Activated CD4-positive, alpha-beta T cell treated with anti-CD3 and anti-CD28 coated beads for 4 hours (primary cell): ENCODE results near the gene TSPEAR.

Experiments used
- DNase-seq, 2 donors: peaks; one replicate each; pipeline ENCODE4 v3.0.0-alpha.2; 2020

Gene TSPEAR

DNA sequence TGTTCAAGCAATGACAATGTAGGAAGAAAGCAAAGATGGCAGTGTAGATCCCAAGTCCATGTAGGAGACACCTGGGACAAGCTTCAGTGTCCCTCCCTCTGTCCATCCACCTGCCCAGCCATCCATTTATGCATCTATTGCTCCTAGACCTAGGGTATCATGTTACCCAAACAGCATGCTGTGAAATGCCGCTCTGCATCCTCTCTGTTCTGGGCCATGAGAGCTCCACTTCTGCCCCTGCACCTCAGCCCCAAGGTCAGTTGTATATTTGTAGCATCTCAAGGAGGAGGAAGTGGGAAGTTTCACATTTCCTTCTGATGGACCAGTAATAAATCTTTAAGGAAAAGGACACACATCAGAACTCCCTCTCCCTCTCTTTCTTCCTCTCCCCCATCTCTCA is 27.9 kb upstream of the TSPEAR start:
- no peak for DNase-seq

DNA sequence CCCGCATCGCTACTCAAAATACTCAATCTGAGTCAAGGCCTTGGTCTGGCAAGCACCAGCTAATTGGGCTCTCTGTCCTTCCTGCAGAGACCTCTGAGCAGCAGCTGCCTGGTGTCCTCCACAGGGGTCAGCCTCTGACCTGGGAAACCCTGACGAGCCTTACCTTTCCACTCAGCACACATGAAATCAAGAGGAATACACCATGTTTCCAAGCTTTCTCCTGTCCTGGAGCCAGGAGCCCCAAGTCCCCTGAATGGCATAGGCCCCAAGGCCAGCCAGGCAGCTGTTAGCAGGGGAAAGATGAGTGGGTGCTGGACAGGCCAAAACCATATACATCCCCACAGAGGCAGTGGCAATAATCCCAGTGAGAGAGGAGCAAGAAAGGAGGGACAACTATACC is 27.2 kb upstream of the TSPEAR start:
- DNase-seq, result no peak

DNA sequence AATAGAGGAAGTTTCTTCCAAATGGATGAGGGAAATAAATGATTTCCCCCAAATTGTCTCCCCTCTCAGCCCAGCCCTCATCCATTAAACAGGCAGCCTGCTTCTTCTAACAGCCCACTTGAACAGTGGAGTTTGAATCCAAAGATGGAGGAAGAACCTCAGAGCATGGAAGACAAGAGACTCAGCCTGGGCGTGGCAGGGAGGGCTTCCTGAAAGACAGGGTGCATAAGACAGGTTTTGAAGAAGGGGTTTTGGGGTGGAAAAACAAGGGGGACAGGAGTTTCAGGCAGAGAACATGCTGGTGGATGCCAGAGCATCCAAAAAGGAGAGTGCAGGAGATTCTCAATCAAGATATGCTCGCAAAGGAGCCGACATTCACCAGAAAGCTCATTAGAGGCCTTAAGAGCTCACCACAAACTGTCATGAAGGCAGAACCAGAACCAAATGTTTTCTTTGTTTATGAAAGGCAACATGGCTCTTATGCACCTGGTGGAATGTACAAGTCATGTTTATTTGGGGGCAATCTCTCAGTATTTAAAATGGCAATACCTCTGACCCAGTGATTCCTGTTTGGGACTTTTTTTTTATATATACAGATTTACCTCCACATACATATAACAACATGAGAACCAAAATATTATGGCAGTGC is 26.5 kb upstream of the TSPEAR start:
- no peak for DNase-seq

DNA sequence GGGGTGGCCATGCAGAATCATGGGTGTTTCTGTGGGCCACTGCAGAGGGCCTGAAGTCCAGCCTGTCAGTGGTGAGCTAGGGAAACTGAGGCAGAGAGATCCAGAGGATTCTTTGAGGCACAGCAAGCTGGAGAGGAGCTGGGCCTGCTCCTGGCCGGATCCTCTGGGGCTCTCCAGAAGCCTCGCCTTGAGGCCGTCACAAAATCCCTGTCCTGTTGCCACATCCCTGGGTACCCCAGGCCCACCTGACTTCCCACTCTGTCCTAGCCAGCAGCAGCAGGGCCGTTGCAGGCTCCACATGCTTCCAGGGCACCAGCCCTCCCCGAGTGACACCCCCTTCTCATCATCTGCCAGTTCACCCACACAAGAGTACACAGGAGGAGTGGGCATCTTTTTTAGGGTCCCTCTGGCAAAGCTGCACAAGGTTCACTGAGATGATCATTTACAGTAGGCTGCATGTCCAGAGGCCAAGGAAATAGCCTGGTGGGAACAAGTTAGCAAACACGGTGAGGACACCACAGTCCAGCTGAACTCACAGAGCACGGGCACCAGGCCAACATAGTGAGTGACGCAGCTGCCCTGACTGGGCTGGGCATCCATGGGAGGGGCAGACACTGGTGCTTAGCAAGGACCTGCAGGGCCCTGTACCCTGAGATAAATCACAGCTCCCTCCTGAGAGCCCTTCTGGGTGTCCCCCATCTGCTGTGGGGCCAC is 25.1 kb upstream of the TSPEAR start:
- no peak for DNase-seq

DNA sequence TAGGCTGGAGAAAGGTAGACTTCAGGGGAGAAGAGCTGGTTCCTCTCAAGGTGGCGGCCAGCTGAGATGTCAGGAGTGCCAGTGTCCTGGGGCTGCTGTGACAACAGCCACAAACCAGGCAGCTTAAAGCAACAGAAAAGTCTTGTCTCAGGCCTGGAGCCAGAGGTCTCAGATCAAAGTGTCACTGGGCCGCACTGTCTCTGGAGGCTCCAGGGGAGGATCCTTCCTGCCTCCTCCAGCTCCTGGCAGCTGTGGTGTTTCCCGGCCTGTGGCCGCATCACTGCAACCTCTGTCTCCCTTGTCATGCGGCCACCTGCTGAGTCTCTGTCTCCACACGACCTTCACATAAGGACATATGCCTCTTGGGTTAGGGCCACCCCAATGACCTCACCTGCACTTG is 24.4 kb upstream of the TSPEAR start:
- DNase-seq, result no peak

DNA sequence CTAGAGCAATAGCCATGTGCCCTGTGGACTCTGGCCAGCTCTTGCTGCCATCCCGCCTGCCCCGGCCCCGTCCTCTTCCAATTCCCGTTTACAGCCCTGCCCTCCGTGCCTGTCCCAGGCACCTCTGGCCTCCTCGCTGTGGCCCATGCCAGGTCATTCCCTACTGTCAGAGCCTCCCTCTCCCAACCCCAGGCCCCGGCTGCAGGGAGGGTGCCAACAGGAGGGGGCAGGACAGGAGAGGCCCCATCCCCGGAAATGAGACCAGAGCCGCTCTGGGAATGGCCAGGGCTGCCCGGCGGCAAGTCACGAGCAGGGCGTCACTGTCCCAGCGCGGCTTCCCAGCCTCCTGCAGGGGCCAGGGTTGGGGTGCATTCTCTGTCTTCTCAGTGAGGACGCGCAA is 23.5 kb upstream of the TSPEAR start:
- no peak for DNase-seq

DNA sequence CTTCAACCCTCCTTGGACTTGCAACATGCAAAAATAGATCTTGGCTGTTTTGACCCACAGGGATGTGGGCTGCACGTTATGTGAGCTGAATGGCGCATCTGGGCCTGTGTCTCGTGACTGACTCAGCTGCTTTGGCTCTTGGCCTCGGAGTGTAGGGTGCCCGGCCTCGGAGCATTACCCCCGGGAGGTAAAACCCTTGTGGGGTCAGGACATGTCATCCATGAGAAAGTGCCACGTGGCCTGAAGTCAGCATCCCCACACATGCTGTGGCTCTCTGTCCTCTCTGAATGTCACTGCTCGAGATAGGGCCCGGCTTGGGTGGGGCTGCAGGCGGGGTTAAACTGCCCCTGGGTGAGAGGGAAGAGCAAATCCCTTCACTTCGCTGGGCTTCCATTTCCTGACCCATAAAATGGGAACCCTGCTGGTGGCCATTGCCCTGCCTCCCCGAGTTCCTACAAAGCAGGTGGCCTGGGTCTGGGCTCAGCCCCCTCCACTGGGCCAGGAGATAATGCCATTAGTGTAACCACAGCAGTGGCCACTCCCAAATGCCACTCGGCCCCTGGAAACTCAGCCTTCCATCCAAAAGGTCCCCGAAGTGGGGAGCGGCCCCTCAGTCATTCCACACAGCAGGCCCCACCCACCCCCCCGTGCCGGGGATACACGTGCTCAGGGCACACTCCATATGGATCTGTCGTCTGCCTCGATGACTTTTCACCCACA is 22.8 kb upstream of the TSPEAR start:
- no peak for DNase-seq

DNA sequence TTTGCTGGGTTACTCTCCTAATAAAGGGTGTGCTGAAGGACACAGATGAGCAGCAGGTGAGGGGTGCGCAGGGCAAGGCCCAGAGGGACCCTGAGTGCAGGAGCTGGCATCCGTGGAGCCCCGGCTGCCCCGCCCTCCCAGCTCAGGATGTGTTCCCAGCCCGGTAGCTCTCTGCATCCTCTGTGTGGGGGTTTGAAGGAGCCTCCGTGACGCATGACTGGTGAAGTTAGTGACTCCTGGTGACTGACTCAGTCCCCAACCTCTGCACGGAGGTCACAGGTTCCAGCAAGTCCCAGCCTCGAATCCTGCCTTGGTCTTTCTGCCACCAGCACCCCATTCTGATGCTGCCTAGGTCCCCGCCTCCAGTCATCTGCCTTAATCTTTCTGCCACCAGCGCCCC is 21.6 kb upstream of the TSPEAR start:
- DNase-seq, result no peak

DNA sequence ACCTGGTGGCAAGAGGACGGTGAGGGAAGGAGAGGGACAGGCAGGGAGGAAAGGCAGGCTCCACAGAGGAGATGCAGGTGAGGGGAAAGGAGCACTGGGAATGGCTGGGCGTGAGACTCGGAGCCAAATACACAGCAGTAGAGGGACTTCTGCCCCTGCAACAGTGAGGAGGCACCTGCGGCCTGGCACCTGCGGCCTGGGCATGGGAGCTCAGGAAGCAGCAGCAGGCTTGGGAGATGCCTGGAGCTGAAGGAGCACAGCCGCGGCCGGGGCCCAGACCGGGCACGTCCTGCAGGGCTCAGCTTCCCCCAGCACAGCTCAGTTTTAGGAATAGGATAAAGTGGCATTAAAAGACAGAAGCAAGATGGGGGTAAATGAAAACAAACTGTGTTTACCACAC is 20.9 kb upstream of the TSPEAR start:
- DNase-seq, result no peak

DNA sequence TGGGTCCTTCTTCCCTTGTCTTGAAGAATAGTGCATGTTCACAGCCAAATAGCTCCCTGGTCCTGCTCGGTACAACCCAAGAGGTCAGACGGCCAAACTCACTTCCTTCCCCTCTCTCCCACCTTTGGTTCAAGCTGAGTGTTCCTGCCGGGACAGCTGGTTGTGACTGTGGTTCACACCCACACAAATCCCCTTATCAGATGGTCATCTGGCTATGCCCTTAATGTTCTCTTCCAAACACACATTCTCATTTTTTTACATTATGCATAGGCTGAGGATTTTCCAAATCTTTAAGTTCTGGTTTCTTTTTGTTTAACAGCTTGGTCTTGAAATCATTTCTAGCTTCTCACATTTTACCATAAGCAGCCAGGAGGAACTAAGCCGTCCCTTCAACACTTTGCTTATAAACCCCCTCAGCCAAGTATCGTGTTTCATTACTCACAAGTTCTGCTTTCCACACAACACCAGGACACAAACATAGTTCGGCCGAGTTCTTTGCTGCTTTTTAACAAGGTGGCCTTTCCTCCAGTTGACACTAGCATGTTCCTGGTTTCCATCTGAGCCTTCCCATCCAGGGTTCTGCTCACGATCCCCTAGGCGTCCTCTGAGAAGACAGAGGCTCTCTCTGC is 19.7 kb upstream of the TSPEAR start:
- DNase-seq, result no peak

DNA sequence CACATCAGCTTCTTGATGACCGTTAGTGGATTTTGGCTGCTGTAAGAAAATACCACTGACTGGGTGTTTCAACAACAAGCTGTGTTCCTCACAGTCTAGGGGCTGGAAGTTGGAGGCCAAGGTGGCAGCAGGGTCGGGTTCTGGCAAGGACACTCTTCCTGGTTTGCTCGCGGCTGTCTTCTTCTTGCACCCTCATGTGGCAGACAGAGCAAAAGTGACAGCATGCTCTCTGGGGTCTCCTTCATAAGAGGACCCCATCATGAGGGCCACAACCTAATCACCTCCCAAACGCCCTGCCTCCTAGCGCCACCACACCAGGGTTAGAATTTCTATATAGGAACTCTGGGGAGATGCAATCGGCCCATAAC is 18.6 kb upstream of the TSPEAR start:
- no peak for DNase-seq

DNA sequence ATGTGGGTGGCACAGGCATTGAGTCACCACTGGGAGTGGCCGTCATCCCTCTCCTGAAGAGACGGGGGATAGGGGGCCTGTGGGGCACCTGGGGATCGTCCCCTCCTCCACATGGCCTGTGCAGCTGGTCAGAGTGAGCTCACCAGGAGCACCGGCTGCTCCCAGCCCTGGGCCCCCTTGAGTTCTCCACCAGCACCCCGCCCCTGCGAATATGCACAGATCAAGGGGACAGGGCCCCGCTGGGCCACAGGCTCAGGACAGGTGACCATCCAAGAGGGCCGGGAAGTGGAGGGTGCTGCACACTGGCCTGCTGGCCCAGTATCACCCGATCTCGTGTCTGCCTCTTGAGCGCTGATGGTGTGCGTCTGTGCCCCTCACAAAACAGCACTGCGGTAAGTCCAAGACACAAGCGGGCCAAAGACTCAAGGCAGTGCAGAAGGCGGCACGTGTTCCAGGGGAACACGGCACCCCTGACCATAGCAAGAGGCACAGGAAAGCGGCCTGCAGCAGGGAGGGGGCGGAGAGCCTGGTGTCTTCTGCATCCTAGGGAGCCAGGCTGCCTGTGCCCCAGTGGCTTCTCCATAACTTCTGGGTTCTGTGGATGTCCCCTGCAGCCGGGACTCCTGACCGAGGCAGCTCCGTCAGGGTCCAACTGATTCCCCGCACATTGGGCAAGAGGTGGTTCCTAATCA is 18.1 kb upstream of the TSPEAR start:
- DNase-seq, result no peak

DNA sequence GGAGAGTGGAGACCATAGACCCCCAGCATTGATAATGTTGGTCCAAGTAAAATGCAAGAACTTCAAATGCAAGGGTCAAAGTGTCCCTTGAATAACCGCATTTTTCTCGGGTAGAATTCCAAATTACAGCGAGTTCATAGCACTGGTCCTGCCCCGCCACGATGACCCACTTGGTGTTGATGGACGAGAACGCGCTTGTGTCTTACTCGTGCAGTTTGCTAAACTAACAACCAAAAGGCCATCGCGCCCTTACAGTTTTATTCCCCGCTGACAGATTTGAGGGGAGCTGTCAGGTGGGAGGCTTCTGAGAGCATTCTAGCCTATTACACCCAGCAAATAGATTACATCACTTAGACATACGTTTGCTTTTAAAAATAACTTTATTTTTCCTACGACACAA is 17.3 kb upstream of the TSPEAR start:
- no peak for DNase-seq

DNA sequence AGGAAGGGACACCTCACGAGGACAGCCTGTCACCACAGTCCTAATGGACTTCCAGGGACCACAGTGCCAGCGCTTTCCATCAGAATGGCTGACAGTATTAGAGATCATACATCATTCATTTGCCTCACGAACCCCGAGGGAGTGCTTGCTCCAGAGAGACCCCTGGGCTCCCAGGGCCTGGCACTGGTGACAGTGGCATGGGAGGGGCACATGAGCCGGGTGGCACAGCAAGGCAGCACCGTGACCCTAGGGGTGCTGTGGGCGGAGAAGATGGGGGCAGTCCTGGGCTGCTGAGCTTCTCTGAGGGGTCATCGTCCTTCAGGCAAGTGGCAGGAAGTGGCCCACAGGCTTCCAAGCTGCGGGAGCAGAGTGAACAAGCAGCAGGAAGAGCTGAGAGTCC is 16.4 kb upstream of the TSPEAR start:
- no peak for DNase-seq

DNA sequence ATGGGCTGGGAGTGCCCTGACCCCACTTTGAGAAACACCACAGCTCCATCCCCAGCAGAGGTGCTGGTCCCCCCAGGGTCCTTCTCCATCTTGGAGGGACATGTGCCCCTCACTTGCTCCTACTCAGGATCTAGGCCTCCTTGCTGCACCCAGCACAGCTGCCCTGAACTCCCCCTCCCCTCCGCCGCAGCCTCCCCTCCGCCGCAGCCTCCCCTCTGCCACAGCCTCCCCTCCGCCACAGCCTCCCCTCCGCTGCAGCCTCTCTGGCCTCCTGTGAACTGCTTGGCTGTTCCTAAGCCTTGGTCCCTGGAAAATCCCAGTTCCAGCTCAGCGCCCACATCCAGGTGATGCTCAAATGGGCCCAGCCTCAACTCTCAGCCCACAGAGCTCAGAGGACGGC is 15.9 kb upstream of the TSPEAR start:
- DNase-seq, result no peak

DNA sequence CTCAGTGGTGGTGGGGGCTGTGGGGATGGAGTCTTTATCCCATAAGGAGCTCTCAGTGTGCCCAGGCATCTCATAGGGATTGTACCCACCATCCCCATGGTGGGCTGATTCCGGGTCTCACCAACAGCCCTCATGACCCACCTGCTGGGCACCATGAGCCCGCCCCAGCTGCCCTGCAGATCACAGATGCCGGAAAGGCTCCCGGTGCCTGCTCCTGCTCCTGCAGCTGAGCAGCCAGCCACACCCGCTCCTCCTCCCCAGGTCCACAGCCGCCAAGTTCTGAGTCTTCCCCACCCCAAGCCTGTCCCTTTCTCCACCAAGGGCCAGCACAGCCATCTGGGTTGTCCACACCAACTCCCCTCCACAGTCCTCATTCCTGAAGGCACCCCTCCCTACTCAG is 15.5 kb upstream of the TSPEAR start:
- no peak for DNase-seq

DNA sequence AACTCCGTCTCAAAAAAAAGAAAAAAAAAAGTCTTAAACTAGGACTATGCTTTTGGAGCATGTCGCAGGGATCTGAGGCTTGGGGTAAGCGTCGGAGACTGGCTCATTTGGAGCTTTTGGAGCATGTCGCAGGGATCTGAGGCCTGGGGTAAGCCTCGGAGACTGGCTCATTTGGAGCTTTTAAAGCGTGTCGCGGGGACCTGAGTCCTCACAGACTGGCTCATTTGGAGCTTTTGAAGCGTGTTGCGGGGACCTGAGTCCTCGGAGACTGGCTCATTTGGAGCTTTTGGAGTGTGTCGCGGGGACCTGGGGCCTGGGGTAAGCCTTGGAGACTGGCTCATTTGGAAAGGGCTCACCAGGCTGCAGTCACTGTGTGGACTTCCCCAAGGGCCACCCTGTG is 13.6 kb upstream of the TSPEAR start:
- no peak for DNase-seq

DNA sequence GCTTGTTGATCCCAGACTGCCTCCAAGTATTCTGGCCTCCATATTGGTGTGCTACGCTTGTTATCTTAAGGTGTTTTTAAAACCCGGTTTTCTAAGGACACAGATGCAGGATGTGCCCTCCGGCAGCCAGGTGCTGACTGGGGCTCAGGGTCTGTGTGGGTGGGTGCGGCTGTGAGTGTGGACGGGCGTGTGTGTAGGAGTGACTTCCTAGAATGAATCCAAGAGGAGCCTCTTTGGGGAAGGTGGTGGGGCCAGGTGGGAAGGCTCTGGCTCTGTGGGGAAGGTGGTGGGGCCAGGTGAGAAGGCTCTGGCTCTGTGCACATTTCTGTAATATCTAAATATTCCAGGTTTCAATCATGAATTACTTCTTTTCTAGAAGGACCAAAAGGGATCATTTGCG is 12.8 kb upstream of the TSPEAR start:
- DNase-seq, result no peak

DNA sequence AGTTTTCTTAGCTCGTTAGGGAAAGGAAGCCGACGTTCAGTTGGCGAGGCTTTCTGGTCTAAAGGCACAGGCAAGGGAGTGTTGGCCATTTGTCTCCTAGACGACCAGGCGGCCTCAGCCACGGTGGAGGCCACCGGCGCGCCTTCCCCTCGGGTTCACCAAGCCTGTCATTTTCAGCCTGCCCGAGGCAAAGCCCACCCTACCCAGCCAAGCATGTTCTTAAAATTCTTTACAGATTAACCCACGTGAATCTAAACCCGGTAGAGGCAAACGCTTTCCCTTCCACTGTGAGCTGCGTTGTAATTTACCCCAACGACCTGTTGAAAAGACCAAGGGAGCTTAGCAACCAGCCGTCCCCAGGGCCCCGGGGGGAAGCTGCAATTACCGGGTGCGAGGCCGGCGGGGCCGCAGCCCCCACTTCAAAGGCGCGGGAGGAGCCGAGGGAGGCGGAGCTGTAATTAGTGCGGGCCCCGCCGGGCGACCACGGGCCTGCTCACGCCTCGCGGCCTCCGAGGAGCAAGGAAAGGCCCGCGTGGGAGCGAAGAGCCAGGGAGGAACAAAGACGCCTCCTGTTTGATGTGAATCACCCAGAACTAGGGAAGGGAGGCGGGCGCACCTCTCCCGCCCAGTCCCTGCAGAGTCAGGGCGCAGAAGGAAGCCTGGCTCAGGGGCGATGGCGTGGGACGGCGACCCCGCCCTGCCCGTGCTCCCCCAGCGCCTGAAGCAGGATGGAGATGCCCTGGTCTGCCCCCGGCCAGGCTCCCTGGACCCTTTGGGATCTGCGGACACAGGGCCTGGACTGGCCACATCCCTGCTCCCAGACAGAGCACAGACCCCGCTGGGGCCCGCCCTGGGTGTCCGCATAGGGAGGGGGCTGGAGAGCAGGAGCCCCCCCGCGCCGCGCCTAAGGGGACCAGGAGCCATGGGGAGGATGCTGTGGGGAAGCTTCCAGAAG is 12.1 kb upstream of the TSPEAR start:
- DNase-seq, result no peak

DNA sequence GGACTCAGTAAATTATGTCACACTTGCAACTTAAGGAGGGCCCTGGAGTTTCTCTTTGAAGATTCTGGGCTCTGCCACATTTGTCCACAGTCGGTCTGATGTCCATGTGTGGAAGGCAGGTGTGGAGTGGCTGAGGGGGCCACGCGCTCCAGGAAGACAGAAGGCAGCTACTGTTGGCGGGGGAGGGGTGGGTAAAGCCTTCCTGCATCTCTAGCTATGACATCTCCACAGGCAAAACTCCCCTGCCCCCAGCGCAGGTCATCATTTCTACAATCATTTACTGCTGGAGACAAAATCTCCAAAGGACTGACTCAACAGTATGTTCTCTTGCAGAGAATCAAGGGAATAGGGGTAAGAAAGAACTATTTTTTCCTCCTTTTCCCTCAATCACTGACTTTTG is 11.4 kb upstream of the TSPEAR start:
- DNase-seq, result no peak

DNA sequence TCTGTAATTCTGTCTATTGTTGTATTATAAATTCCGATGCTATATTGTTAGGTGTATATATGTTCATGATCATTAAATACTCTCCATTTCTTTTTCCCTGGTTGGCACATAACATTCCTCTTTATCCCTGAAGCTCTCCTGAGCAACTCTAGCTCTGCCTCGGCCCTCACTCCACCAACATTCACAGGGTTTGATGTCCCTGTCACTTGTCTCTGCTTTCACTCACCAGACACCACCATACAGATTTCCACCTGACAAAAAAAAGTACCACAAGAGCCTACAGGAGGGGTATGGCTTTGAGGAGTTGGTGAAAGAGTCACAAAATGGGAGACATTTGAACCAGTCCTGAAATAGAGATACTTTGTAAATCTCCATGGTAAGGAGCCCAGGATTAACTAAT is 8.8 kb upstream of the TSPEAR start:
- no peak for DNase-seq

DNA sequence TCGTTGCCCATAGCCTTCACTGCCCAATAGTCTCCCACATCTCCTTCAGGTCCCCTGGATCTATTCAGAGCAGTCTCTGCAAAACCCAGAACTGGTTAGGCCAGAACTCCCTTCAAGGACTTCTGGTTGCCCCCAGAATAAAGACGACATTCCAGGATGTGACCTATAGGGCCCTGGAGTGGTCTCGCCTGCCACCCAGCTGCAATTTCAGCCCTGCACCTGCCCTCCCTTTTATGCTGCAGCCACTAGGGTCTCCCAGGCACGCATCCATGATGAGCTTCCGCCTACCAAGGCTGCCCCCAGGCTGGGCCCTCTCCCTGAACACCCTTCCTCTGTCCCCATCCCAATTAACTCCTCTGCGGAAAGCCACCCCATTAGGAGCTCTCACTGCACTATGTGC is 7.2 kb upstream of the TSPEAR start:
- DNase-seq, result no peak
